H1 (cell line): ENCODE data around the gene RBM19. TPM values are rescaled to one million over a fixed set of nuclear protein-coding genes. Genes with fewer than 3 reads are reported as not detected.

Experiments
- CBX8 ChIP-seq: fragments of 300-800, 300-1000 bp; sonication (generic); IDR thresholded peaks from 2 replicates; pipeline ENCODE4 v1.7.1; 2016; ENCODE audit warnings: low read depth, low read length, borderline replicate concordance
- GABPA ChIP-seq: IDR thresholded peaks from 2 replicates; pipeline ENCODE4 v1.6.1; 2011; ENCODE audit warnings: mild to moderate bottlenecking, low read length, moderate library complexity, borderline replicate concordance; ENCODE audit not compliant: insufficient read depth
- KDM5A ChIP-seq: fragments of 200-600 bp; IDR thresholded peaks from 2 replicates; pipeline ENCODE4 v1.7.1; 2012; ENCODE audit warnings: mild to moderate bottlenecking, low read length, inconsistent platforms, mixed read lengths
- RBBP5 ChIP-seq: IDR thresholded peaks from 2 replicates; pipeline ENCODE4 v1.7.1; 2012; ENCODE audit warnings: low read depth, mild to moderate bottlenecking, inconsistent platforms, low read length, moderate library complexity, borderline replicate concordance
- TEAD4 ChIP-seq: IDR thresholded peaks from 2 replicates; pipeline ENCODE4 v1.6.1; 2012; ENCODE audit warnings: low read depth, low read length, inconsistent platforms, mixed read lengths
- polyA plus RNA-seq, 7 experiments: library from polyadenylated mRNA; depleted of rRNA in 3 of 7; stranded (reverse) in 5 of 7; unstranded in 2 of 7; fragments of >200 nt in 5 of 7; fragments of 200-250 nt in 2 of 7; gene quantifications; 1 replicate in 5 of 7; 2 replicates in 1 of 7; 4 replicates in 1 of 7; pipeline versions ENCODE4 v1.2.1 to v1.2.3, GENCODE V29; 2011 to 2013; ENCODE audit warnings: missing spikeins in 2 of 7, mixed read lengths in 2 of 7
- total RNA-seq: library from RNA; stranded (reverse); fragmentation: NEBNext Ultra II Directional; extraction: Animal tissue kit (Norgen Biotek cat#: 25700); gene quantifications from 2 replicates; pipeline ENCODE4 v1.2.1, GENCODE V29; 2021

RBM19 gene
- total and polyA plus RNA-seq, 2 of the 8 experiments (the other 6 are each of a cell fraction or from before 2014, with no cell fraction given), result 23.4 to 61.9 TPM

- no peak for TF ChIP-seq RBBP5
- no peak for TF ChIP-seq TEAD4
- TF ChIP-seq GABPA, result no peak
- no peak for TF ChIP-seq CBX8
- no peak for TF ChIP-seq KDM5A
- TF ChIP-seq, all 59 proteins: peak for 0
Observed at GRCh38 chr12:113803759-113804140, 162.4 kb downstream of the RBM19 start (continued).
